Nephron progenitor cell (in vitro differentiated cells): Measurements from ENCODE around the gene AOAH.

Source experiments
- DNase-seq: peaks from one replicate; pipeline ENCODE4 v3.0.0; 2021
- H3K27ac Mint-ChIP-seq: 2 replicates; pipeline ENCODE4 v1.8.0; 2021; ENCODE audit warnings: mild to moderate bottlenecking, moderate library complexity, mixed read lengths
- H3K27me3 Mint-ChIP-seq: 2 replicates; pipeline ENCODE4 v1.8.0; 2021; ENCODE audit warnings: mild to moderate bottlenecking, low read depth, mixed read lengths; ENCODE audit not compliant: poor library complexity
- H3K36me3 Mint-ChIP-seq: 2 replicates; pipeline ENCODE4 v1.8.0; 2021; ENCODE audit warnings: low read depth, mixed read lengths
- H3K4me1 Mint-ChIP-seq: 2 replicates; pipeline ENCODE4 v1.8.0; 2021; ENCODE audit warnings: mixed read lengths
- H3K4me3 Mint-ChIP-seq: 2 replicates; pipeline ENCODE4 v1.8.0; 2021; ENCODE audit warnings: mild to moderate bottlenecking, moderate library complexity, mixed read lengths
- H3K9me3 Mint-ChIP-seq: 2 replicates; pipeline ENCODE4 v1.8.0; 2021; ENCODE audit warnings: mild to moderate bottlenecking, moderate library complexity, mixed read lengths
- CTCF ChIP-seq: fragments of 200-600 bp; sonication (generic); IDR thresholded peaks from 2 replicates; pipeline ENCODE4 v1.5.0; 2021; ENCODE audit warnings: antibody characterized with exemption

Gene AOAH

GRCh38 chr7:36521911-36522310, 202.4 kb downstream of the AOAH start:
- no peak for TF ChIP-seq CTCF
- no peak for DNase-seq
- Mint-ChIP-seq H3K27me3 (no peaks in the 10 kb centered on the region), H3K4me1 (peaks cover 15% of the 10 kb centered on the region), H3K36me3 (no peaks in the 10 kb centered on the region), H3K4me3 (no peak overlapping the region), H3K27ac (peak overlapping the region; percentile 36), H3K9me3 (no peaks in the 10 kb centered on the region)

- Mint-ChIP-seq H3K9me3 (no peaks in the 10 kb centered on the region), H3K36me3 (no peaks in the 10 kb centered on the region), H3K4me1 (peaks cover 18% of the 10 kb centered on the region), H3K27me3 (no peaks in the 10 kb centered on the region), H3K27ac (no peak overlapping the region), H3K4me3 (no peak overlapping the region)
- no peak for DNase-seq
- TF ChIP-seq CTCF = no peak
These were observed 203.2 kb downstream of the AOAH start for GRCh38 chr7:36521133-36521532.

GRCh38 chr7:36515847-36516246, 208.4 kb downstream of the AOAH start:
- Mint-ChIP-seq H3K4me1 (peaks cover 16% of the 10 kb centered on the region), H3K27me3 (no peaks in the 10 kb centered on the region), H3K4me3 (no peak overlapping the region), H3K27ac (no peak overlapping the region), H3K36me3 (no peaks in the 10 kb centered on the region), H3K9me3 (no peaks in the 10 kb centered on the region)
- DNase-seq = no peak
- TF ChIP-seq CTCF = no peak

GRCh38 chr7:36514289-36515243, 209.7 kb downstream of the AOAH start:
- no peak for DNase-seq
- Mint-ChIP-seq H3K36me3 (no peaks in the 10 kb centered on the region), H3K27ac (no peak overlapping the region), H3K4me1 (peaks cover 16% of the 10 kb centered on the region), H3K27me3 (no peaks in the 10 kb centered on the region), H3K9me3 (no peaks in the 10 kb centered on the region), H3K4me3 (no peak overlapping the region)
- no peak for TF ChIP-seq CTCF

GRCh38 chr7:36513393-36513792, 210.9 kb downstream of the AOAH start:
- DNase-seq = no peak
- Mint-ChIP-seq H3K4me3 (no peak overlapping the region), H3K9me3 (no peaks in the 10 kb centered on the region), H3K27ac (no peak overlapping the region), H3K36me3 (no peaks in the 10 kb centered on the region), H3K4me1 (peaks cover 16% of the 10 kb centered on the region), H3K27me3 (no peaks in the 10 kb centered on the region)
- TF ChIP-seq CTCF = no peak

- Mint-ChIP-seq H3K9me3 (no peaks in the 10 kb centered on the region), H3K27ac (no peak overlapping the region), H3K36me3 (no peaks in the 10 kb centered on the region), H3K4me3 (no peak overlapping the region), H3K4me1 (peaks cover 16% of the 10 kb centered on the region), H3K27me3 (peaks cover 4% of the 10 kb centered on the region)
- no peak for TF ChIP-seq CTCF
- DNase-seq = no peak
These were observed 211.7 kb downstream of the AOAH start for GRCh38 chr7:36512616-36513015.
